ENCODE results near the gene PDHX.

Gene PDHX

GRCh38 chr11:34957606-34958005, 41.2 kb downstream of the PDHX start:
- no peak for DNase-seq (ENCODE audit: low read depth in 2 of 2)

DNA sequence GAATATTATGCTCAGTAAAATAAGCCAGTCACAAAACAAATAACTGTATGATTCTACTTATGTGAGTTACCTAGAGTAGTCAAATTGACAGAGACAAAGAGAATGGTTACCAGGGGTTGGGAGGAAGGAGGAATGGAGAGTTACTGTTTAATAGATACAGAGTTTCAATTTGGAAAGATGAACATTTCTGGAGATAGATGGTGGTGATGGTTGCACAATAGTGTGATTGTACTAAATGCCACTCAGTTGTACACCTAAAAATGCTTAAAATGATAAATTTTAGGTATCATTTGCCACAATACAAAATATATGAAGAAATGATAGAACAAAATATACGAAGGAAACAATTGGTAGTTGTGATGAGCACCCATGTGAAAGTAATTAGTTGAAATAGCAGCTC, 43.4 kb downstream of the PDHX start:
- no peak for DNase-seq (ENCODE audit: low read depth in 2 of 2)

DNA sequence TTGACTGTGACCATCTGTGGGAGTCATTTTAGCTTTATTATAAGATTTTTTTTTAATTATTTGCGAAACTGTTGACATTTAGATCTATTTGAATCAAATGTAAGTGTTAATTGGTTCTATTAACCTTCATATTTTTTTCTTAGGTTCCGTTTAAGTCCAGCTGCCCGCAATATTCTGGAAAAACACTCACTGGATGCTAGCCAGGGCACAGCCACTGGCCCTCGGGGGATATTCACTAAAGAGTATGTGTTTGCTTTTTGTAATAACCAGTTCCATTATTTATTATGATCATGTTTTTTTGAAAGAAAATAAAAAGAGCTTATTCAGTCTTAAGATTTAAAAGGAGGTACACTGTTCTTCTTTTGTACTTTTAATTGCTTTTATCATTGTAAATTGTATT, 43.9 kb downstream of the PDHX start:
- no peak for DNase-seq (ENCODE audit: low read depth in 2 of 2)

GRCh38 chr11:34962034-34962433, 45.6 kb downstream of the PDHX start:
- no peak for DNase-seq (ENCODE audit: low read depth in 2 of 2)

- DNase-seq (ENCODE audit: low read depth in 2 of 2) = no peak
These were observed 46.9 kb downstream of the PDHX start for GRCh38 chr11:34963351-34963750.

DNA sequence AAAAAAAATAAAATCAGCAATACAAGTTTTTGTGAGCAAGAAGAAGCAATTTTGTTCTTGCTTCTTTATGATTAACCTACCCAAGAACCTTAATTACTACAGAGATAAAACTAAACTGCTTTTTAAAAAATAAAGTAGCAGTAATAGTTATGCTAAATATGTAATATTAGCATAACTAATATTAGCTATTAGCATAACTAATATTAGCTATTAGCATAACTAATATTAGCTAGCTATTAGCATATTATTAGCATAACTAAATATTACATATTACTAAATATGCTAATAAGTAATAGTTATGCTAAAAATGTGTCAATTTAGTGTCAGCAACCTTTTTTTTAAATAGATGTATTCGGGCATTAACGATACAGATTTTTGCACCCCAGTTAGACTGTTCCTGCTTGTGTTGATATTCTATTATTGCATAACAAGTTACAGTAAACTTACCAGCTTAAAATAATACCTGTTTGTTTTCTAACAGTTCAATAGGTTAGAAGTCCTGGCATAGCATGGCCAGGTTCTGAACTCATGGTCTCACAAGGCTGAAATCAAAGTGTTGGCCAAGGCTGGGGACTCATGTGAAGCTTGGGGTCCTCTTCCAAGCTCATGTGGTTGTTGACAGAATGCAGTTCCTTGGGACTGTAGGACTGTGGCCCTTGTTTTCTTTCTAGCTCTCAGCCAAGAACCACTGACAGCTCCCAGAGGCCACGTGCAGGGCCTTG, 48.4 kb downstream of the PDHX start:
- DNase-seq (ENCODE audit: low read depth in 2 of 2) = no peak

- DNase-seq (ENCODE audit: low read depth in 2 of 2) = no peak
These were observed 52.4 kb downstream of the PDHX start for GRCh38 chr11:34968862-34969261.

- DNase-seq (ENCODE audit: low read depth in 2 of 2) = no peak
These were observed 53.6 kb downstream of the PDHX start for GRCh38 chr11:34970033-34970432.

- no peak for DNase-seq (ENCODE audit: low read depth in 2 of 2)
These were observed 54.1 kb downstream of the PDHX start for GRCh38 chr11:34970480-34970879.

GRCh38 chr11:34971928-34972327, 55.5 kb downstream of the PDHX start:
- no peak for DNase-seq (ENCODE audit: low read depth in 2 of 2)

DNA sequence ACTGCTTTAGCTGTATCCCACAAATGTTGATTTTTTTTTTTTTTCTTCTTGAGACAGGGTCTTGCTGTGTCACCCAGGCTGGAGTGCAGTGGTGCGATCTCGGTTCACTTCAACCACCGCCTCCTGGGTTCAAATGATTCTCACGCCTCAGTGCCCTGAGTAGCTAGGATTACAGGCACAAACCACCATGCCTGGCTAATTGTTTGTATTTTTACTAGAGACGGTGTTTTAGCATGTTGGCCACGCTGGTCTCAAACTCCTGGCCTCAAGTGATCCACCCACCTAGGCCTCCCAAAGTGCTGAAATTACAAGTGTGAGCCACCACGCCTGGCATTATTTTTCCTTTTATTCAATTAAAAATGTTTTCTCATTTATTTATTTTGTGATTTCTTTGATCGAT, 55.9 kb downstream of the PDHX start:
- no peak for DNase-seq (ENCODE audit: low read depth in 2 of 2)

GRCh38 chr11:34972892-34973291, 56.5 kb downstream of the PDHX start:
- no peak for DNase-seq (ENCODE audit: low read depth in 2 of 2)

GRCh38 chr11:34975482-34975881, 59.1 kb downstream of the PDHX start:
- no peak for DNase-seq (ENCODE audit: low read depth in 2 of 2)

GRCh38 chr11:34976496-34977088, 60.2 kb downstream of the PDHX start:
- DNase-seq (ENCODE audit: low read depth in 2 of 2) = no peak

DNA sequence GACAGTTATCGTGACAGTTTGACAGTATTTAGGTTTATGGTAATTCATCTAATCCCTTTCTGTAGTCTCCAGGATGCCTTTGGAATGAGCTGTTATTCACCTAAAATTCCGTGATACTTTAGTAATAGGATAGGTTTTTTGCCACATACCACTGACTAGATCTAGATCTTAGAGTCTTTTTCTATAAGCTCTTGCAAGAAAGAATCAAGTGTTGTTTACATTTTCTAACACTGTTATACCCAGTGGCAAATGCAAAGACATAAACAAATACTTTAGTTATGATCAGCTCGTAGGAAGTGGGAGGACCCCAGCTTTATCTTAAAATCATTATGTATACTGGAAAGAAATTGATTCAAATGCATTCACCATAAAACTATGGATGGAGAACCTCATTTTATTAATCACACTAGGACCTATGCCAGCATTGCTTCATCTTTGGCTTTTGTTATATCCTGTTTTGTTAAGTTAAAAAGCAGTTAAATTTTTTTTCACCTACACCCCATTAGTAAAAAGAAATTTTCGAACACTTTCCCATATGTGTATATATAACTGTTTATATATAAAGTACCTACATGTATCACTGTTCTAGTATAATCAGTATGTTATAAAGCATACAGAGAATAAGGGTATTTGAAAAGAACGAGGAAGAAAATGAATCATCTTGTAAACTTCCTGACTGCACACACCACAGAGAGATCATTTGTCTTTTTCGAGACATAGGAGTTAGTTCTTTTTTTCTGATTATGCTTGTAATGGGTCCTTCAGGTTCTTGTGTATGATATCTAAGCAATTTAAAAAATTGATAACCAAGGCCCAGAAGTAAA, 60.9 kb downstream of the PDHX start:
- DNase-seq (ENCODE audit: low read depth in 2 of 2) = no peak

DNA sequence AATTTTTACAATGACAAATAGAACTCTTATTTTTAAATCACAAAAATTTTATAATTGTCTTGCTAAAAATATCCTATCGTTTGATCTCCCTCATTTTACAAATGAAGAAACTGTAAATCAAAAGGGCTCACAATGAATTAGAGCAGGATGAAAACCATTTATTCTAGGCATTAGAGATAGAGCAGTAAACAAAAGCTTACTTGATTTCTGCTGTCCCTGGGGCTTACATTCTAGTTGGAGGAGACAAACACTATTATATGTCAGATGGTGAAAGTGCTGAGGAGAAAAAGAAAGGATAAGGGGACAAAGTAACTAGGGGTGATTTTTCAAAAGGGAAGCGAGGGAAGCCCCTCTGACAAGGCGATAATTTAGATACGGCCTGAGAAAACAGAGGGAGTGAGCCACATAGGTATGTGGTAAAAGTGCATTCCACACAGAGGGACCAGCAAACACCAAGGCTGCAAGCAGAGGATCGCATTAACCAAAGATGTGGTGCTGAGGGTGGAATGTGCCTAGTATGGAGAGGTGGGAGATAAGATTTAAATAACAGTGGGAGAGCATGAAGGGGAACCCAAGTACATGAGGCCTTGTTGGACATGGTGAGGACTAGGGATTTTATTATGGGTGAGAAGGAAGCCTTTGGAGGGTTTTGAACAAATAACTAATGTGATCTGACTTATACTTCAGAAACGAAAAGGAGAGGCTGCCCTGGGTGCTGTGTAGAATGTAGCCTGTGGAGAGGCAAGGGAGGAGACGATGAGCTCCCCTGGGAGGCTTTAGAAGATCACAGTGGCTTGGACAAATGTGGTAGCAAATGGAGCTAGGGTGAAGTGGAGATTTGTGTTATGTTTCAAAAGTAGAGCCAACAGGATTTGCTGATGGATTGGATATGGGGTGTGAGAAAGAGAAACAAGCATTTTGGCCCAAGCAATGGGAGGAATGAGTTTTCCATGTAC, 62.1 kb downstream of the PDHX start:
- DNase-seq (ENCODE audit: low read depth in 2 of 2) = no peak

GRCh38 chr11:34984514-34984913, 68.1 kb downstream of the PDHX start:
- no peak for DNase-seq (ENCODE audit: low read depth in 2 of 2)

DNA sequence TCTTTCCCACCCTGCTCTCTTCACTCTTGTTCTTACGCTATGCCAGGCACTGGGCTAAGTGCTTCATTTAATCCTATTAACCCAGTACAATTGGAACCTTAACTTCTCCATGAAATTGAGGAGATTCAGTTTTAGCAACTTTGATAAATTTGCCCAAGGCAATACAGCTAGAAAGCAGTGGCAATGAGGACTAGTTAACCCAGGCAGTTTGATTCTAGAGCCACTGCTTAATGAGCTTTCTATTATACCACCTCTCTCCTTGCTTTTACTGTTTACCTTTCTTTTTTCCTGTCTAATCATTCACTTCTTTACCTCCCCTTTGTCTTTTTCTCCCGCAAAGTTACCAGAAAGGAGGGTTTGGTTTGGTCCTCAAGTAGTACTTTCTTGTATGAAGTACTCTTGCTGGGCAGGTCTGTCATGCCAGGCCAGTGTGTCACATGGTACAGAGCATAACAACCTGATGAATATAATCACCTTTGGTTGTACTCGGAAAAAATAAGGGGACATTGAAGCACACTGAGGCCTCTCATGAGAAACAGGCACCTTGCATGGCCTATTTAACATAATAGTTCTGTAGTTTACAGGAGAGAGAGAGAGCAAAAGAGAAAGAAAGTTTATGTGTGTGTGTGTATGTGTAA, 70.6 kb downstream of the PDHX start:
- DNase-seq (ENCODE audit: low read depth in 2 of 2) = no peak

GRCh38 chr11:34987617-34988016, 71.2 kb downstream of the PDHX start:
- DNase-seq (ENCODE audit: low read depth in 2 of 2) = no peak

- DNase-seq (ENCODE audit: low read depth in 2 of 2) = no peak
These were observed 72.2 kb downstream of the PDHX start for GRCh38 chr11:34988294-34989255.

Measured in stimulated activated CD8-positive, alpha-beta memory T cell treated with anti-CD3 and anti-CD28 coated beads, Interleukin-2, amount 100 ng/mL, for 1 hour (primary cell).